Astrocyte (in vitro differentiated cells and primary cell): ENCODE data around the gene COQ10A.

Source experiments
- CTCF ChIP-seq: IDR thresholded peaks from 2 replicates; pipeline ENCODE4 v1.5.1; 2011; ENCODE audit warnings: low read depth, mild to moderate bottlenecking, inconsistent platforms, low read length, moderate library complexity; ENCODE audit not compliant: insufficient read depth
- EZH2 ChIP-seq: IDR thresholded peaks from 2 replicates; pipeline ENCODE4 v1.6.1; 2012; ENCODE audit warnings: mild to moderate bottlenecking, low read length, inconsistent platforms; ENCODE audit not compliant: insufficient read depth

DNA sequence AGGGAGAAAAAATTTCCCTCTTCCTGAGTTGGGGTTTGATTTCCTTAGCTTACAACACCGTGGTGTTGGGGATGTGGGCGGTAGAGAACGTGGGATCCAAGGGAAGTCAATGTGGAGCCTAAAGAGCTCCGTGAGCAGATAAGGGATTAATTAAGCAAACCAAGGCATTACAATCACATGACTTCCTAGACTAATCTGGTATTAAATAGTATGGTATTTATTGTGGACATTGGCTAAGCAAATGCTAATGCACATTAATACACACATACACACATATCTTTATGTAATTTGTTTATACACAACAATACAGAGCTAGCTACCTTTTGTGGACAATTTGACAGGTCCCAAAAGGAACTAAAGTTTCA, 44.2 kb upstream of the COQ10A start:
- TF ChIP-seq CTCF (no peak), EZH2 (no peak)
